Esophagus muscularis mucosa (tissue), 4 donors: ENCODE data around the gene CCDC24. TPM values are rescaled to one million over a fixed set of nuclear protein-coding genes. Genes with fewer than 3 reads are reported as not detected.

Experiments
- DNase-seq: peaks from one replicate; pipeline ENCODE4 v3.0.0-alpha.2; 2017; ENCODE audit errors: extremely low spot score
- H3K27ac ChIP-seq, 4 donors: fragments of 200-600 bp; sonication (generic); replicated peaks in 1 of 4; 1 replicate in 3 of 4; 2 replicates in 1 of 4; pipeline ENCODE4 v1.5.1; 2016 to 2019; ENCODE audit warnings: mild to moderate bottlenecking in 1 of 4
- H3K27me3 ChIP-seq, 4 donors: fragments of 200-600 bp; sonication (generic); one replicate each; pipeline versions ENCODE4 v1.5.1 to v1.6.0; 2016 to 2019
- H3K36me3 ChIP-seq, 4 donors: fragments of 200-600 bp; sonication (generic); one replicate each; pipeline ENCODE4 v1.5.1; 2016 to 2019
- H3K4me1 ChIP-seq, 4 donors: fragments of 200-600 bp; sonication (generic); one replicate each; pipeline ENCODE4 v1.5.1; 2016 to 2019
- H3K4me3 ChIP-seq, 4 donors: fragments of 200-600 bp; sonication (generic); 1 replicate in 2 of 4; 2 replicates in 2 of 4; pipeline ENCODE4 v1.5.1; 2016 to 2019; ENCODE audit warnings: mild to moderate bottlenecking in 4 of 4, moderate library complexity in 1 of 4
- H3K9me3 ChIP-seq, 4 donors: fragments of 200-600 bp; sonication (generic); 1 replicate in 3 of 4; 2 replicates in 1 of 4; pipeline ENCODE4 v1.5.1; 2016 to 2019
- EP300 ChIP-seq: sonication (generic); formaldehyde crosslinking; IDR thresholded peaks from one replicate; pipeline ENCODE4 v1.6.1; 2017; ENCODE audit warnings: antibody characterized with exemption
- POLR2A ChIP-seq: fragments of 450-650 bp; IDR thresholded peaks from one replicate; pipeline ENCODE4 v1.6.1; 2017; ENCODE audit warnings: antibody characterized with exemption, moderate library complexity, mild to moderate bottlenecking, low read depth
- POLR2AphosphoS5 ChIP-seq, 2 donors: sonication (generic); formaldehyde crosslinking; IDR thresholded peaks; one replicate each; pipeline ENCODE4 v1.6.1; 2017; ENCODE audit warnings: antibody characterized with exemption in 2 of 2
- WGBS: methylation state at CpG from one replicate; pipeline ENCODE4 v1.1.5; 2018; 5-methylcytosine and 5-hydroxymethylcytosine counted together
- intact Hi-C: fragments of 100-400 bp; cut with DNase I; formaldehyde crosslinking; loops from one replicate; pipeline ENCODE4 v1.15.1; 2023
- total RNA-seq, 4 donors: library from RNA; depleted of rRNA; stranded (reverse); fragments of >200 nt; gene quantifications; one replicate each; pipeline versions ENCODE4 v1.1.0 to v1.2.1, GENCODE V29; 2016
- TF ChIP-seq, protein P1 (sequence below), 3 experiments: fragments of 200-600 bp in 2 of 3; fragments of 450-650 bp in 1 of 3; sonication (generic) in 2 of 3; IDR thresholded peaks; one replicate each; pipeline ENCODE4 v1.5.1; 2017 to 2019; ENCODE audit warnings: antibody characterized with exemption in 3 of 3, mild to moderate bottlenecking in 2 of 3, moderate library complexity in 1 of 3

The CCDC24 gene
- total RNA-seq, 4 donors from 2014 or later: 6.2 to 7.3 (median 6.7) TPM

DNA sequence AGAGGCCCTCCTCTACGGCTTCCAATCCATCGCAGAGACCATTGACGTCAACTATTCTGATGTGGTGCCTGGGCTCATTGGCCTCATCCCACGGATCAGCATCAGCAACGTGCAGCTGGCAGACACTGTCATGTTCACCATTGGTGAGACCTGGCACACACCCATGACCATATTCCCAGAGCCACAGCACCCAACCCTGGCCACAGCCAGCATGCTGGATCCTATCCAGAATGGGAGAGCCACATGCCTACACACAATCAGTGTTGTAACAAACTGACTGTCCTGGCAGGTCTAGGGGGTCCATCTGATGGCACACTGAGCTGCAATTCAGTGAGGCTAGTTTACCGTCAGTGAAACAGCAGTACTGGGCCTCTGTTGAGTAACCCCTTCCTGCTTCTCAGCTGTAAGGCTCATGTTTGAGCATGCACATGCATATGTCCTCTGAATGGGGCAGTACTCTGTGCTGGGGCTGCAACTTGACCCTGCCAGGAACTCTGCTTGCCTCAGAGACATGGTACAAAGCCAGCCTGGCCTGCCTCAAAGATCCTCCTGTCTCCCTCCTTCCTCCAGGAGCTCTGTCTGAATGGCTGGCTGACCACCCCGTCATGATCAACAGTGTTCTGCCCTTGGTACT, 33.9 kb upstream of the CCDC24 start:
- TF ChIP-seq, protein P1, sequence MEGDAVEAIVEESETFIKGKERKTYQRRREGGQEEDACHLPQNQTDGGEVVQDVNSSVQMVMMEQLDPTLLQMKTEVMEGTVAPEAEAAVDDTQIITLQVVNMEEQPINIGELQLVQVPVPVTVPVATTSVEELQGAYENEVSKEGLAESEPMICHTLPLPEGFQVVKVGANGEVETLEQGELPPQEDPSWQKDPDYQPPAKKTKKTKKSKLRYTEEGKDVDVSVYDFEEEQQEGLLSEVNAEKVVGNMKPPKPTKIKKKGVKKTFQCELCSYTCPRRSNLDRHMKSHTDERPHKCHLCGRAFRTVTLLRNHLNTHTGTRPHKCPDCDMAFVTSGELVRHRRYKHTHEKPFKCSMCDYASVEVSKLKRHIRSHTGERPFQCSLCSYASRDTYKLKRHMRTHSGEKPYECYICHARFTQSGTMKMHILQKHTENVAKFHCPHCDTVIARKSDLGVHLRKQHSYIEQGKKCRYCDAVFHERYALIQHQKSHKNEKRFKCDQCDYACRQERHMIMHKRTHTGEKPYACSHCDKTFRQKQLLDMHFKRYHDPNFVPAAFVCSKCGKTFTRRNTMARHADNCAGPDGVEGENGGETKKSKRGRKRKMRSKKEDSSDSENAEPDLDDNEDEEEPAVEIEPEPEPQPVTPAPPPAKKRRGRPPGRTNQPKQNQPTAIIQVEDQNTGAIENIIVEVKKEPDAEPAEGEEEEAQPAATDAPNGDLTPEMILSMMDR (IDR thresholded peaks at IDR 0.05): no peak
- TF ChIP-seq EP300: no peak
- no peak for TF ChIP-seq POLR2AphosphoS5 (IDR thresholded peaks at IDR 0.05)
- no peak for DNase-seq
- WGBS: 93% methylated on average over 7 of the region's 7 CpGs
- H3K4me3 ChIP-seq: no peak overlapping the region
- H3K4me1 ChIP-seq: peaks cover 0 to 16% (median 0%) of the 10 kb centered on the region in 4 donors
- no peaks in the 10 kb centered on the region for H3K9me3 ChIP-seq
- intact Hi-C loops: no loop called here
- no peaks in the 10 kb centered on the region for H3K27me3 ChIP-seq
- peaks cover 30 to 71% (median 66%) of the 10 kb centered on the region in 4 donors for H3K36me3 ChIP-seq
- no peak overlapping the region for H3K27ac ChIP-seq

DNA sequence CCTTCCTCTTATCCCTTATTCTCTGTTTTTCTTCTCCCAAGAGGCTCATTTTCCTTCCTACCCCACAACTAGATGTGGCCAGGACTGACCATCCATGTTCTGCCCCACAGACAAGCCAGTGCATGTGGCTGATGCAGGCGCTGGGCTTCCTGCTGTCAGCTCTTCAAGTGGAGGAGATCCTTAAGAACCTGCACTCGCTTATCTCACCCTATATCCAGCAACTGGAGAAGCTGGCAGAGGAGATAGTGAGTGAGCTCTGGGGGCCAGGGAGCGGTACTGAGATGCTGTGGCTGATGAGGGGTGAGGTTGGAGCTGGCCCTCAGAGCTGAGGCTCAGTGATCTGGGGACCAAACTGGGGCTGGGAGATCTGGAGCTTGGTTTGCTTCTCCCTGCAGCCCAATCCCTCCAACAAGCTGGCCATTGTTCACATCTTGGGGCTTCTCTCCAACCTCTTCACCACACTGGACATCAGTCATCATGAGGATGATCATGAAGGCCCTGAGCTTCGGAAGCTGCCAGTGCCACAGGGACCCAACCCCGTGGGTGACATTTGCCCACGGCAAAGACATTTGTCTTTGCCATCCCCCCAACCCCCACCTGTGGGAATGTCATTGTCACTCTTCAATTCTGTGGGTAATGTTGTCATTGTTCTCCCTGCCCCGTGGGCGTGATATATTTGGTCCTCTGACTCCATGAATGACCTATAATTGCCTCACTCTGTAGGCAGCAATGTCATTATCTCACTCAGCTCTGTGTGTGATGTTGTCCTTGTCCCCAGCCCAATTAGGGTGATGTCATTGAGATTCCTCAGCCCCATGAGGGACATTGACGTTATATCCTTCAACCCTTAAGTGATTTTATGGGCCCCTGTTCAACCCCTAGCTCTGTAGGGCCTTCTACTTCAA, 32.8 kb upstream of the CCDC24 start:
- Histone ChIP-seq H3K27me3 (no peaks in the 10 kb centered on the region), H3K4me3 (no peak overlapping the region), H3K4me1 (peaks cover 0 to 6% (median 0%) of the 10 kb centered on the region in 4 donors), H3K27ac (no peak overlapping the region), H3K36me3 (peaks cover 30 to 82% (median 77%) of the 10 kb centered on the region in 4 donors), H3K9me3 (no peaks in the 10 kb centered on the region)
- intact Hi-C loops: no loop called here
- no peak for DNase-seq
- TF ChIP-seq EP300: no peak
- no peak for TF ChIP-seq POLR2AphosphoS5 (IDR thresholded peaks at IDR 0.05)
- TF ChIP-seq, protein P1 (IDR thresholded peaks at IDR 0.05): no peak
- no peak for TF ChIP-seq POLR2A
- WGBS: 78% methylated on average over 9 of the region's 9 CpGs

DNA sequence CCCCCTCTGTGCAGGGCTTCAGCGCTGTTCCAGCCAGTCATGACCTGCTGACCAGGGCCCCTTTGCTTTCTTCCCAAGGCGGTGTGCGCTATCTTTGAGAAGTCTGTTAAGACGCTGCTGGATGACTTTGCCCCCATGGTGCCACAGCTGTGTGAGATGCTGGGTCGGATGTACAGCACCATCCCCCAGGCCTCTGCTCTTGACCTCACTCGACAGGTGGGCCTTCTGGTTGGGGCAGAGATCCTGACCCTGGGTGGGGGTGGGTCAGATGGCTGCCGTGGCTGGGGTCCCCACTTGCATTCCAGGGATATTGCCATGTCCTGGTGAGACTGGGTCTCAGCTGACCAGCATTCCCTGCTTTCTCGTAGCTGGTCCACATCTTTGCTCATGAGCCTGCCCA, 30.6 kb upstream of the CCDC24 start:
- DNase-seq: no peak
- Histone ChIP-seq H3K36me3 (peaks cover 30 to 95% (median 90%) of the 10 kb centered on the region in 4 donors), H3K4me3 (no peak overlapping the region), H3K4me1 (no peaks in the 10 kb centered on the region), H3K9me3 (no peaks in the 10 kb centered on the region), H3K27ac (no peak overlapping the region), H3K27me3 (no peaks in the 10 kb centered on the region)
- no peak for TF ChIP-seq POLR2AphosphoS5 (IDR thresholded peaks at IDR 0.05)
- no peak for TF ChIP-seq EP300
- TF ChIP-seq POLR2A: no peak
- TF ChIP-seq, protein P1 (IDR thresholded peaks at IDR 0.05): no peak
- intact Hi-C loops: no loop called here
- WGBS: 92% methylated on average over 5 of the region's 8 CpGs

DNA sequence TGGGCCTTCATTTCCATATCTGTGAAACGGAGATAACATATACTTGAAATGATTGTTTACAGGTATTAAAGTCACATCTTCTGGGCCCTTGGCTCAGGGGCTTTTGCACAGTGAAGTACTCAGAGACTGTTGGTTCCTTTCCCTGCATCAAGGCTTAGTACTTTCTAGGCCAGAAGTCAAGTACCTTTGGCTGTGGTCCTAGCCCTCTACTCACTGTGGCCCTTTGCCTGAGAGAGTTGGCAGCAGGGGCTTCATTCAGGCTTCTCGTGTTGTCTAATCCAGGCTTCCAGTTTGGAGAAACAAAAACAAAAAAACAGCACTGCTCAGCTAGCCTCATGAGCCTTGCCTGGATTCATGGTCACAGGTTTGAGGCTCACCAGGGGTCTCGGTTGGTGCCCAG, 29.7 kb upstream of the CCDC24 start:
- Histone ChIP-seq H3K27me3 (no peaks in the 10 kb centered on the region), H3K4me1 (no peaks in the 10 kb centered on the region), H3K36me3 (peaks cover 21 to 96% (median 91%) of the 10 kb centered on the region in 4 donors), H3K4me3 (no peak overlapping the region), H3K9me3 (no peaks in the 10 kb centered on the region), H3K27ac (no peak overlapping the region)
- WGBS: 92% methylated on average over 3 of the region's 3 CpGs
- TF ChIP-seq, protein P1 (IDR thresholded peaks at IDR 0.05): no peak
- no peak for TF ChIP-seq POLR2AphosphoS5 (IDR thresholded peaks at IDR 0.05)
- TF ChIP-seq POLR2A: no peak
- no peak for DNase-seq
- intact Hi-C loops: no loop called here
